ENCODE measurements around the gene ADRA1B.

Gene ADRA1B

GRCh38 chr5:159915904-159916840 is at the start of gene ADRA1B:
Gene ADRA1B, plus strand, starts transcription at chr5:159916482. Its CDS starts 424 bp downstream, at chr5:159916906.
- DNase-seq (ENCODE audit: low spot score) = peak; percentile 33

DNA sequence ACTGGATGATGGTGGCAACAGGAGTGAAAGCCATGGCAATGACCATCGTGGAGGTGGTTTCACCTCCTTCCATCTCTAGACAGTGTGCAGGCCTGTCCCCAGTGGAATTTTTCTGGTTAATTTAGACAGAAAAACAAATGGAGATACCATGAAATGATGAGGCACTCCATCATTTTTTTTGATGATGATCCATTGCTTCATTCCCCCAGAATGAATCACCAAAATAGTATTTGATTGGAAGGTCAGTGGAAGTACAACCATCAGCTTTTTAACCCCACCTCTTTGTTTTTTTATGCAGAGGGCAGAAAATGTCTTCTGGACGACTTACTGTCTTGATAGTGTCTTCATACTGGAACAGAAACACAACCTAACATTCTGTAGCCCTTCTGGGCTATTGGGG is 42.6 kb upstream of the ADRA1B start:
- no peak for DNase-seq (ENCODE audit: low spot score)

- no peak for DNase-seq (ENCODE audit: low spot score)
Measured at GRCh38 chr5:159874263-159874662, 42.0 kb upstream of the ADRA1B start.

GRCh38 chr5:159877016-159877415 is 39.3 kb upstream of the ADRA1B start:
- peak; percentile 31 for DNase-seq (ENCODE audit: low spot score)

GRCh38 chr5:159877894-159878448 is 38.3 kb upstream of the ADRA1B start:
- peak; percentile 39 for DNase-seq (ENCODE audit: low spot score)

DNA sequence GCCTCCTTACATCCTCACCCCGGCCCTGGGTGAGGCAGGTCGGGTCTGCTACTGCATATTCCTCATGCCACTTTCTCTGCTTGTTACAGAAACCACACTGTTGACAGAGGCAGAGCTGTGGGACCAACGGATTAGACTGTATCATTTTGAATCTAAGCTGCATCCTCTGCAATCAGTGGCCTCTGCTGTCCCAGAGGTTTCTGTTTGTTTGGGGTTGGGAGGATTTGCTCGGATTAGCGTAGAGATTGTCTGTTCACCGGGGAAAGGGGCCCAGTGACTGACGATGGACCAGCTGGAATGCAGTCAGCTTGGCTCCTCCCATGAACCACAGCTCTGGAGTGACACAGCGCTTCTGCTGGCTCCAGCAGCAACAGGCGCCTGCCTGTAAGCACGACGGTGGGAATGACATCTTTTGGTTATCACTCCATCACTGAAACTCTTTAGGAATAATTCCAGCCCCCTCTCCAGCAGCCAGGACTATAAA is 37.3 kb upstream of the ADRA1B start:
- peak; percentile 60 for DNase-seq (ENCODE audit: low spot score)

- DNase-seq (ENCODE audit: low spot score) = no peak
Measured at GRCh38 chr5:159880676-159881075, 35.6 kb upstream of the ADRA1B start.

DNA sequence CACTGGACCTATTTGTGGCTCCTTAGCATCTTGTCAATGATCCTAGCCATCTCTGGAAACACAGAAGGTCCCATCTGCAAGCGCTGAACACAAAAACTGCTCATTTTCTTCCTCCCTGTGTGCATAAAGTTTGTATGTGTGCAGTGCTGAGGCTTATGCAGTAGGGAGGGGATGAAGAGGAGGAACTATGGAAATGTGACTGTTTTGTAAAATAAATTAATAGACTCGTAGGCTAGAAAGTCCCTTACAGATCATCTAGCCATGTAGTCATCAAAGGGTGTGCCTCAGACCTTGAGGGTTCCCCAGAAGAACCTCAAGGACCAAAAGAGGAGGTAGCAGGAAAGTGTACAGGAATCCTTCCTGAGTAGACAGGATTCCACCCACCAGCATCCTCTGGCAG is 34.3 kb upstream of the ADRA1B start:
- DNase-seq (ENCODE audit: low spot score) = no peak

GRCh38 chr5:159883522-159883950 is 32.7 kb upstream of the ADRA1B start:
- no peak for DNase-seq (ENCODE audit: low spot score)

- DNase-seq (ENCODE audit: low spot score) = no peak
Measured at GRCh38 chr5:159884917-159885620, 31.2 kb upstream of the ADRA1B start.

DNA sequence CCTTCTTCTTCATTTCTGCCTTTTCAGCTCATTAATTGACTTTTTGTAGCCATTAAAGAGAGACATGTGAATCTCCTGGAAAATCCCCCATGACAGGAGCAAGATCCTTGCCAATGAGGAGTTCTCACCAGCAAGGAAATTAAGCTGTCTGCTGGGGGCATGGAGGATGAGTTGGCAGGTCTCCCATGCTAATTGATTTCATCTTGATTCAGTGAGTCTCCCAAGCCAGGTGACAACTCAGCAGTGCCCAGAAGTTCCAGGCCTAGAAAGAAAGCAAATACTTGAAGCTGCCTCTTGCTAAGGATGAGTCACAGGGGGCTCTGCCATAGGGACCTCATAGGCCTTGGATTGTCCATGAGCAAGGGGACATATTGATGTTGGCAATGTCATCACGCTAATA is 30.0 kb upstream of the ADRA1B start:
- DNase-seq (ENCODE audit: low spot score) = no peak

DNA sequence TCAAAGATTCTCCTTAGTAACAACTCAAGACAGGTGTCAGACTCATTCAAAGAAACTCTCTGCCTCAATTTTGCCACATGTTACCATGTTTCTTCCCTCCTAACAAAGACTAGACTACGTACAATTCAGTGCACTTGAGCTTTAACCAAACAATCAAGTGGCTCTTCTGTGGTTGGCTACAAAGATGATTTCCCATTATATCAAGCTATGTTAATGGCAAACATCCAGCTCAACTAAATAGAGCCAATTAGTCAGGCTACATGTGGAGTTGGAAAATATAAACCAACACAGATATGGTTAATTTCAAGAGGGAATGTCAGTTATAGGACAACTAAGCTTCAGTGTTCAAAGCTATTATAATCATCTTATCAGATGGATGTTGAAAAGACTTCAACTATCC is 29.2 kb upstream of the ADRA1B start:
- DNase-seq (ENCODE audit: low spot score) = no peak

- DNase-seq (ENCODE audit: low spot score) = no peak
Measured at GRCh38 chr5:159888860-159889259, 27.4 kb upstream of the ADRA1B start.

GRCh38 chr5:159890141-159890540 is 26.1 kb upstream of the ADRA1B start:
- no peak for DNase-seq (ENCODE audit: low spot score)

- no peak for DNase-seq (ENCODE audit: low spot score)
Measured at GRCh38 chr5:159891371-159891770, 24.9 kb upstream of the ADRA1B start.

- no peak for DNase-seq (ENCODE audit: low spot score)
Measured at GRCh38 chr5:159893040-159893695, 23.1 kb upstream of the ADRA1B start.

DNA sequence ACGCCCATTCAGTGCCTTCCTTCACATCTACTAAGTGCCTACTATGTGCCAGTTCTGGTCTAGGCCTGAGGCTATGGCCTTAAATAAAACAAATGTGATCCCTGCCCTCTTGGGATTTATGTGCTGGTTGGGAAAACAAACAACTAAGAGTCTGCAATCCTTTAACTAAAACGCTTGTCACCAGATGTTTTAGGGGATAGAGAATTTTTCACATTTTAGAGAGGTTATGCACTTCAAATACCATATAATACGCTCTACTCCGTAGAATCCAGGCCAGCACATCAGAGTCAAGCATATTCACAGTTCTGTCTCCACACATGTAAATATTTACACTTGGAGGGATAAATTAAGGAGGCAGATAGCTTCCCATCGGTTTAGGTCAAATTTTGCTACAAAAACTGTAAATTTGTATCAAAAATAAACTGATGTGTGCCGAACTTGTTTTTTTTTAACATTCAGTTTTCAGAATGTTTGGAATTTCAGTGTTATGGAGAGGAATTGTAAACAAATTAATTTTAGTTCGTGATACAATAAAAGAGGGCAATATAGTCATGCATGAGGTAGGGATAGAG is 22.0 kb upstream of the ADRA1B start:
- no peak for DNase-seq (ENCODE audit: low spot score)

DNA sequence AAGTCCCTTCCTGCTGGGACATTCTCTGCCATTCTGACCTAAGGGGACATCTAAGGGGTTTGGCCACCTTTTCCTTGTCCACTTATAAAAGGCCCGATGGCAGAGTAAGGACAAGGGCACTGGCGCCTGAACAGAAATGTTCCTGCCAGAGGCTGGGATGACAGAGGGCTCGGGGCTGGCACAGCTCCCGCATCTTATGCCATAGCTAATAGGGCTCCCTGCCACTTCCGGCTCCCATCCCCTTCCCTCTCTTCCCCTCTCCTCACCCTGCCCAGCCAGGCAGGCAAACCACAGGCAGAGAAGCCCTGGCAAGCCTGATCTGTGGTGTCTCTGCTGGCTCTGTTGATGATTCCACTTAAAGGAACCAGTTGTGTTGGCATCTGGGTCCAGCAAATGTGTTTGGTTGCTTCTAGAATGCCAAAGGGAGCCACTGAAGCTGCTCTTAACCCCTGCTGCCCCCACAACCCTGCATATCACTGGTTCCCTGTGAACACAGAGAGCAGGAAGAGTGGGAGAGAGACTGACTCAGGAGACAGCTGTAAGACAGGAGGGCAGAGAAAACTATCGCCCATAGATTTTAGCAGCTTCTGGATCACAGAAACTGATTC is 18.4 kb upstream of the ADRA1B start:
- DNase-seq (ENCODE audit: low spot score) = no peak

DNA sequence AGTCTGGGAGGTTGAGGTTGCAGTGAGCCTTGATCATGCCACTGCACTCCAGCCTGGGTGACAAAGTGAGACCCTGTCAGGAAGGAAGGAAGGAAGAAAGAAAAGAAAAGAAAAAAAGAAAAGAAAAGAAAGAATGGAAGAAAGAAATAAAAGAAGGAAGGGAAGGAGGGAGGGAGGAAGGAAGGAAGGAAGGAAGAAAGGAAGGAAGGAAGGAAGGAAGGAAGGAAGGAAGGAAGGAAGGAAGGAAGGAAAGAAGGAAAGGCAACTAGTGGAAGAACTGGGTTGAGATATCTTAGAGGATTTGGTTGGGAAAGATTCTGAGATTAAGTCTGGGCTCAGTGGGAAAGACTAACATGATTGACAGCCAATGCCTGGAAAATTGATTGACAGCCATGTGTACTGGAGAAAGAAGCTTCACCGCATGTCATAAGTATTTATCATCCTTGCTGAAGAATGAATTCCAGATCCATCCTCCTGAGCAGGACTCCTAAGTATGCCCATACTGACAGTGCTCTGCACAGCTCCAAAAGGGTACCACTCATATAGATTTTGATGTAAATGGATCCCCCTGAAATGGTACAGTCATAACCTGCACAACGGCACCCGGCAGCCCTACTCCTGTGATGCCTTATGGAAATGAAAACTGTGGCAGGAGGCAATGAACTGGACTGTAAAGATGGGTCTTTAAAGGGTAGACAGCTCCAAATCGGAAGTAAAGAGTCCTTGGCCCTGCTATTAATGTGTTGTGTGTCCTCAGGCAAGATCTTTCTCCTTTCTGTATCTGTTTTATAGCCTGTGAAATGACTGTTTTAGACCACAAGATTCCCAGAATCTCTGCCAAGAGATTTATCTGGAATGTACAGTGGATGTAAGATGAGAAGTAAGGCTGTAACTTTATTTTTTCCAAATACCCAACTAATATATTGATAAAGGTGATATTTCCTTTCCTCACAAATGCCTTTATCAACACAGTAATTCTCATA is 16.9 kb upstream of the ADRA1B start:
- no peak for DNase-seq (ENCODE audit: low spot score)

DNA sequence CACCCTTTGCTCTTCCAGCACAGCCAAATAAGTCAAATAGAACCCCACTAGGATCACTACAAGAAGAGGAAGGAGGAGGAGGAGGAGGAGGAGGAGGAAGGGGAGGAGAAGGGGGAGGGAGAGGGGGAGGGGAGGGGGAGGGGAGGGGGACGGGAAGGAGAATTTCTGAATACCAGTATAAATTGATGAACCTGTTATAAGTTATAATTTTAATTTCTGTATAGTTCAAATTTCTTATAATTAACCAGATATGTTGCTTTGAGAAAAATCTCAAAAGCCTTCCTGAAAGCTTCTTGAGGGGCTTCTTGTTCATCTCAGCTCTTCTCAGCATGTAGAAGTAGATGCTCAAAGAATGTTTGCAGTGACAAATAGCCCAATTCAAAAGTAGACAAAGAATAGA is 15.0 kb upstream of the ADRA1B start:
- no peak for DNase-seq (ENCODE audit: low spot score)

All from globus pallidus (tissue), 1 donor.